Globus pallidus (tissue), 1 donor: ENCODE data around the gene ANGPTL2.
"Not testable (repeated sequence)": the region's sequence is repeated elsewhere in the genome, so short reads cannot be mapped to it uniquely, and the experiment has no call there.

Experiments
- DNase-seq: peaks from one replicate; pipeline ENCODE4 v3.0.0-alpha.2; 2015; ENCODE audit warnings: low spot score

Gene ANGPTL2, protein sequence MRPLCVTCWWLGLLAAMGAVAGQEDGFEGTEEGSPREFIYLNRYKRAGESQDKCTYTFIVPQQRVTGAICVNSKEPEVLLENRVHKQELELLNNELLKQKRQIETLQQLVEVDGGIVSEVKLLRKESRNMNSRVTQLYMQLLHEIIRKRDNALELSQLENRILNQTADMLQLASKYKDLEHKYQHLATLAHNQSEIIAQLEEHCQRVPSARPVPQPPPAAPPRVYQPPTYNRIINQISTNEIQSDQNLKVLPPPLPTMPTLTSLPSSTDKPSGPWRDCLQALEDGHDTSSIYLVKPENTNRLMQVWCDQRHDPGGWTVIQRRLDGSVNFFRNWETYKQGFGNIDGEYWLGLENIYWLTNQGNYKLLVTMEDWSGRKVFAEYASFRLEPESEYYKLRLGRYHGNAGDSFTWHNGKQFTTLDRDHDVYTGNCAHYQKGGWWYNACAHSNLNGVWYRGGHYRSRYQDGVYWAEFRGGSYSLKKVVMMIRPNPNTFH

DNA sequence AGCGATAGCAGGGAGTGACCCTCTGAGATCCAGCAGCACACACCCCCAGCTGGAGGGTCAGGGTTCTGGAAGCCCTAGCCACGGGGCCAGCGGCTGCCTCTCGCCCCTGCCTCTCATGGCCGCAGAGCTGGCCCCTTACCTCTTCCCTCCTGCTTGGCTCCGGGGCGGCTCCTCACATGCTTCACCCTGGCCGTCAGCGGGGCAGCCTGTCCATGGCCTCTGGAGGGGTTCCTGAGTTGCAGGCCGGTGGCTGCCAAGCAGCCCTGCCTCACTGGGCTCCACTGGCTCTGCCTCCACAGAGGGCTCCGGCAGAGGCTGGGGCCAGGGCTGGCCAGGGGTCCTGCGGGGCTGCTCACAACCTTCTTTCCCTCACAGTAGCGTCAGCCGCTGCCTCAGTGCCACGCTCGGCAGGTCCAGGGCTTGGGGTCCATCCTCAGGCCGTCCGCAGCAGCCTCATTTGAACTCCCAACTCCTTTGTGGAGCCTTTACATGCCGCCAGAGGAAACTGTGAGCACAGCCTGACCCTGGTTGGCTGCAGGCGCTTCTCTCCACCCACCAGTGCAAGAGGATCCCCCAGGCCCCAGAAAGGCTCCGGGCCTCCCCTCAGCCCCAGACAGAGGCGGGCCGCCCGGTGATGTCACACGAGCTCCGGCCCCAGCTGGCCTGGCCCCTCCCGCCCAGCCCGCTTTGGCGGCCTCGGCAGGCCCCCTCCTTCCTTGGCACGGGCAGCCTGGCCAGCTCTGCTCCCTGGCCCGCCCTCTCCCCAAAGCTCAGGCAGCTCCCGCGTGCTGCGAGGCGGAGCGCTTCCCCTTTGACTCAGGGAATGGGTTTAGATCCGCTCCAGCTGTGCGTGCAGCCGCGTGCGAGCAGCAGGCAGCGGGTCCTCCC is at the start of gene ANGPTL2:
ANGPTL2 (minus strand) TSS at position 460 of the 888 bp plus-strand sequence. CDS start 13,904 bp downstream, outside the sequence.
- DNase-seq: peak; percentile 98

DNA sequence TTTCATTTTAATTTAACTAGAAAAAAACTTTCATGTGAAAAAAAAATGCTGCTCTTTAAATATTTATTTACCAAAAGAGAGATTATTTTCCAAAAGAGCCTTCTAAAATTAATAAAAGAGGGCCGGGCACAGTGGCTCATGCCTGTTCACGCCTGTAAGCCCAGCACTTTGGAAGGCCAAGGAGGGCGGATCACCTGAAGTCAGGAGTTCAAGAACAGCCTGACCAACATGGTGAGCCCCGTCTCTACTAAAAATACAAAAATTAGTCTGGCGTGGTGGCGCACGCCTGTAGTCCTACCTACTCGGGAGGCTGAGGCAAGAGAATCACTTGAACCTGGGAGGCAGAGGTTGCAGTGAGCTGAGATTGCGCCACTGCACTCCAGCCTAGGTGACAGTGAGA is 48.9 kb upstream of the ANGPTL2 start:
- DNase-seq: not testable (repeated sequence)

DNA sequence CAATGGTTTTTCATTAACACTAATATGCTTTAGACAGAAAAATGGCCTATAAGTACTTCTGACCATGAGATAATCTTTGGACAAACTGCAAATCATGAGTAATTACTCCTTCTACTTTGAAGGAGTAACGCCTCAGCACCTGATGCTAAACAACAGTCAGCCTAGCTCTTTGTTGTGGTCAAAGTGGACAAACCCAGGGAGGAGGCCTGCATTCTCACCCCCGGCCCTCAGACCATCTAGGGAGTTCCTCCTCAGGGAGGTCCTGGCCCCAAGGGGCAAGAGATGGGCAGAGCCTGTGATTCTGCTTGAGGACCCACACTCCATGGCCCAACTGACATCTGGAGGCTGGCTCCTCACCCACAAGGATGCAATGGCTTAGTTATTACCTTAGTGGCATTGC is 48.2 kb upstream of the ANGPTL2 start:
- DNase-seq: no peak

DNA sequence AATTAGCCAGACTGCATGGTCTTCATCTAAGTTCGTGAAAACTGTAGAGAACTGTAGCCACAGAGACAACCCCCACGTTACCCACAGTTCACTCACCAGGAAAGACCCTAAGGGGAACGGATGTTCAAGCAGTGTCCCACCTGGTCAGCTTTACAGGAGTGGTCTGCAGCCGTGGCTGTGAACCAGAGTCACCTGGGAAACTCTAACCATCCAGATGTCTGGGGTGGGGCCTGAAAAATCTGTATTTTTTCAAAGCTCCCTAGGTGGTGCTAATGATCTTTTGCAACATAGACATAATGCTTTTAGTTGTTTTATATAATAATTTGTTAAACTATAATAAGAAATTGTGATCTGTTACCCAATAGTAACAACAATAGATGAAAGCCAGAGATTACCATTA is 47.7 kb upstream of the ANGPTL2 start:
- DNase-seq: no peak

DNA sequence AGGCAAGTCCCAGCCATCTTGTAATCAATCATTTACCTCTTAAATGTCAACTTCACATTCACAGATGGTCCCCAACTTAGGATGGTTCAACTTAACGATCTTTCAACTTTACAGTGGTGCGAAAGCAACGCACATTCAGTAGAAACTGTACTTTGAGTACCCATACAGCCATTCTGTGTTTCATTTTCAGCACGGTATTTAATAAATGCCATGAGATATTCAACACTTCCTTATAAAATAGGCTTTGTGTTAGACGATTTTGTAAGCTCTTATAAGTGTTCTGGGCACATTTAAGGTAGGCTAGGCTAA is 47.1 kb upstream of the ANGPTL2 start:
- no peak for DNase-seq

DNA sequence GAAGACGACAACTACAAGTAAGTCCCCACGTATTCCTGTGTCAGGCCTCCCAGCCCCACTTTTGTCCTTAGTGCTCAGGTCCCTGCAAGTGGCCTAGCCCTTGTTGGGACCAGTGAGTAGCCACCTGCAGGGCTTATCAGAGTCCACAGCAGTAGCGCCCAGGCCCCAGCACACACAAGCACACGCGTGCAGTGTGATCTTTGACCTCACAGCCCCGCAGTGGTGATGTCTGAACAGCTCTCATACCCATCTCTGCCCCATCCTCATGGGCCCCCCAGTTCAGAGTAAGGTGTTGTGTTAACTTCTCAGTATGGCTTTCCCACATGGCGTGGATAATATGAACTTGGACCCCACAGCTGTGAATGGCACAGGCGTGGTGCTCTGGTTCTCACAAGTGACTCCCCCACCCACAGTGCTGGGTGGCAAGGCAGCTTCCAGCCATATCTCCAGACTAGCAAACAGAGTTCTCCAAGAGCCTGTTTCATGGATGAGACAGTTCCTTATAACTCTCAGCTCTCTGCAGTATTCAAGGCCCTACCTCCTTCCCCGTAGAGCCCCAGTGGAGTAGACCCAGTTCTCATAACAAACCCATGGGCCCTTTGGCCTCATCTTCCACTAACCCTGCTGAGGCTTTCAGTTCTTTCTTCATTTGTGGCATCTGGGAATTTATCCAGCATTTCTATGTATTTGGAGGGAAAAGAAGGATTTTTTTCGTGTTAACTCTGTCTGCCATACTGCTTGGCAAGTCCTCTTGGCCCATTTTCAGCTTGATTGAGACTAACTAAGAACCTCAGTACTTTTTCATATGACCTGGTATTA is 46.5 kb upstream of the ANGPTL2 start:
- DNase-seq: no peak

DNA sequence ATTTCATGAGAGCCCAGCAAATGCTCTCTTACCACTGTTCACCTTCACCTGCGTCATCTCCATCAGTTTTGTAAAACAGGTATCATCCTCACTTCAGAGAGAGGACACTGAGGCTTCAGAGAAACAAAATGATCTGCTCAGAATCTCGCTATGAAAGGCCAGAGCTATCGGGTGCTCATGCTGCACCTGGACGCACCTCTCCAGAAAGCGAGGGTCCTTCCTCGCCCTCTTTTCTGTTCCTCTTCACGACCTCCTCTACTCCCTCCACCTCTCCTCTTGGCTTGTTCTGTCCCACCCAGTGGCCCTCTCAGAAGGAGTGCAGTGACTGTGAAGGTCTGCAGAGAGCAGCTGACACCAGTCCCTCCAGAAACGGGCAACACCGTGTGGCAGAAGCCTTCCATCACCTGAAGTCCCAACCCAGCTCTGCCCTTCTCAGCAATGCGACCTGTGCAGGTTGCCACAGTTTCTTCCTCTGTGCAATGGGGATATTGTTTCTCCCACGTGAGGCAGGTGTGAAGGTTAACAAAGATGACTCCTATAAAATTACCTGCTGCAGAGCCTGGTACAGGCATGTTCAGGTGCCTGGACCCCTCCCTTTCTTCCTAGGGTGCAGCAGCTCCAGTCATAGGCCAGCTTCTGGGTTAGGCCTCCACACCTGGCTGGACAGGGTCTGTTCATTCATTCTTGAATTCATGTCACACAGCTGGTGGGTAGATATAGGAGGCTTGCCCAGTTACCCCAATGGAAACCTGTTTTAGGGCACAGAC is 45.3 kb upstream of the ANGPTL2 start:
- no peak for DNase-seq

DNA sequence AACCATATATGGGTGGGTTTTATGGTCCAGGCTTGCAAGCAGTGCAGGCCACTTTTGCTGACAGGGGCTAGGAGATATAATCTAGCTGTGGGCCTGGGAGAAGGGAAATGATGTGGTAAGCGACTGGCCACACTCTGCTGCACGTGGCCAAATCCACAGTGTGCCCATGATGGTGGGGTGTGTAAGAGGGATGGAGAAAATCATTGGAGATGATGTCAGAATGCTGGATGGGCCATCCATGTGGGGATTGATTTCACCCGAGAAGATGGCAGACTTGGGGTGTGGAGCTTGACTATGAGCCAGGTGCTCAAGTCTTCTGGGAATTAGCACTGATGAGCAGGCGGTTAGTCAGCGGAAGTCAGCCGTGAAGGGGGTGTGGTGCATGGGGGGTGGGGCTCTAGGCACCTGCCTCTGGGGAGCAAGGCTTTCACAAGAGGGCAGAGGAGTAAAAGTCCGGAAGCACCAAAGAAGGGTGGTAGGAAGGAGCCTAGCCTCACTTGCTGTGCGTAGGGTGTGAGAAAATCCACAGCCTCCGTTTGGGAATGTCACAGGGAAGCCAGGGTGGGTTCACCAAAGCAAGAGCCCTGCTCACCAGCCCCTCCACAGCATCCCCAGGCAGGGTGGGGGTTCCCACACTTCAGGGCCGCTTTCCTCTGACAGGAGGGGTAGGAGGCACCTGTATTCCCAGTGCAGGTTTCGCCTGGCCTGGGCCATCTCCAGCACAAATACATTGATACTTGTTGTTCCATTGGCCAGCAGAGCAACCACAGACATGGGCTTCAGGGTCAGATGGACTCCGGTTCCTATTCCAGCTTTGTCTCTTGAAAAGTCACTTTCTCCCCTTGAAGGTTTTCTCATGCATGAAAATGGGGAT is 44.5 kb upstream of the ANGPTL2 start:
- no peak for DNase-seq

DNA sequence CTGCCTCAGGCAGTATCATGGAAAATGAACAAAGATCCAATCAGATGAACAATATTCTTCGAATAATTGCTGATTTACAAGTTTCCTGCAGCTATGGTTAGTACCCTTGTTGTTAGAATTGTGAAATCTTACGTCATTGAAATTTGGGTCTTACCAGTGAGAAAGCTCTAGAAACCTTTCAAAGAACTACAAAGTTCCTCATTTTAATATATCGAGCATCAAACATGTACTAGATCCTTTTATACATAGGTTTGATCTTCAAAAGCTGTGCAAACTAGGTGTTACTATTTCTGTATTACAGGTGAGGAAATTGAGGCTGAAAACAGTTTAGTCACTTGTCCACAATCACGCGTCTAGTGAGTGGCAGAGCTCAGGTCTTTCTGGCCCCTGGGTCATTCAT is 43.7 kb upstream of the ANGPTL2 start:
- DNase-seq: no peak

DNA sequence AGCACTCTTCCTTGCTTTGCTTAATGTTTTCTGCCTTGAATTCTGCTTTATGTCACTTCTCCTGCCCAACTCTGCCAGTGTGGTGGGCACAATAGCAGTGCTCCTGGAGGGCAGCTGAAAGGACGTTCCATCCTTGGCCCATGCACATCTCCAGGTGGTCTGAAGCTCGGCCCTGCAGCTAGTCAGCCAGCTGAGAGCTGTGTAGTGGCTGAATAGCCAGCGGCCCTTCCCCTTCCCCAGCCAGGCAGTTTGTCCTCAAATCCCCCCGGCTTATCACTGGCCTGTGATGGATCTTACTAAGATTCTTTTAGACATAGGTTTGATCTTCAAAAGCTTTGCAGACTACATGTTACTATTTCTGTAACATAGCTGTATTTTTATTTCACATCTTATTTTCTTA is 42.7 kb upstream of the ANGPTL2 start:
- no peak for DNase-seq

DNA sequence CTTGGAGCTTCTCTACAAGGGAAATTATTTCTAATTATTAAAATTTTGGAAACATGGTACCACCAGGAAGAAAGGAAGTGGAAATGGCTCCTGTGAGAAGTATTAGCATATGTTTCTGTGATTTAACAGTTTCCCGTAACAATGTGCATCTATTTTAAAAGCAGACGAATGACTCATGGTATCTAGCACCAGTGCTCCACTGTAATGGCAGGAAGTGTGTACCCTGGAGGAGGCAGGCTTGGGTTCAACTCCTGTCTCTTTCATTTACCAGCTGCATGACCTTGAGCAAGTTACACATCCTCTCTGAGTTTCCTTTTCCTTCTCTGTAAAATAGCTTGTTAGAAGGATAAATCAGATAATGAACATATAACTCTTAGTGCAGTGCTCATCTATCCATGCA is 41.0 kb upstream of the ANGPTL2 start:
- no peak for DNase-seq

DNA sequence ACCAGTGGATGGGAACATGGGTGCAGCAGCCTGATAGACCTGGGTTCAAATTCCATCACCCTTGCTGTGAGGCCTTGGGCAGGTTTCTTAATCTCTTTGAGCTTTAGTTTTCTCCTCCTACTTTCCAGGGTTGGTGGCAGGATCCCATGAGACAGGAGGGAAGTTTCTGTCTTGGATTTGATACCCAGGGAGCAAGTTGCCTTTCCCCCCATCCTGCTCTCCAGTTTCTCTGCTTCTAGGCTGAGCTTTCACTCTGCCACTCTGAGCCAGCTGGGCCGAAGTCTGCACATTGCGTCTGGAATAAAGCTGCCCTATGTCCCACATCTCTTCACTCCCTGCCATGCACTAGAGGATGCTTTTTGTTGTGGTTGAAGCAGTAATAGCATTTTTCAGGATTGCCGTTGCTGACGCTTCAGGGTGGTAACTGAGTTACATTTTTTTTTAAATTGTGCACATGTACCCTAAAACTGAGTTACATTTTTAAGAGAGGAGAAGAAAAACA is 40.5 kb upstream of the ANGPTL2 start:
- peak; percentile 73 for DNase-seq

DNA sequence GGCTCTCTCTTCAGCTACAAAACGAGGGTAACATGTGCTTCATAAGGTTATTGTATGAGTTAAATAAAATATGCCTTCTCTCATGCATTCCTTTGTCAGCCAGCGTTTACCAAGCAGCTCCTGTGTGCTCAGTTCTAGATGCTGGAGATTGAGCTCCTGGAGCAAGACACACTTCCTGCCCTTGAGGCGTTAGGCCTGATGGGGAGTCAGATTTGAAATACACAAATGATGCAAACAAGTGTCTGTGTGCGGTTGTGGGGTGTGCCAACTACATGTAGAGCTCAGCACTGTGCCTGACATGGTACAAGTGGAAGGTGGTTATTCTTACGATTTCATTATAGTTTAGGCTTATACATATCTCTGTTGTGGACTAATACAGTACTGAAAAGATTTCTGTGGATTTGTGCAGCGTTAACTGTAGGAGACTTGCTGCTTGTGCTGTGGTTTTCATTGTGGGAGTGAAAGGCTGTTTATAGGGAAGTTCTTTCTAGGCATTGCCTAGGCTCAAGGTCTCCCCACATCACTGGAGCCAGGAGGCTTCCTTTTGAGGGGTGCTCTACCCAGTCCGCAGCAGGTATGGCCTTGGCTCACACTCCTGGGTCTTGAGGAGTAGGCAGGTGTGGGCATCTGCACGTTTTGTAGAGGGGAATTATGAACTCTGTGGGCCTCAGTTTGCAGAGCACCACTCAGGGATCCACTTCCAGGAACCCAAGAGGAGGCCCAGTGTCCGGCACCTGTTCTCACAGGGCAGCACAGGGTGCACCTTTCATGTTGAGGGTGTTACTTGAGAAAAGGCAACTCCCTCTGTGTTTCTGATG is 39.8 kb upstream of the ANGPTL2 start:
- DNase-seq: no peak

DNA sequence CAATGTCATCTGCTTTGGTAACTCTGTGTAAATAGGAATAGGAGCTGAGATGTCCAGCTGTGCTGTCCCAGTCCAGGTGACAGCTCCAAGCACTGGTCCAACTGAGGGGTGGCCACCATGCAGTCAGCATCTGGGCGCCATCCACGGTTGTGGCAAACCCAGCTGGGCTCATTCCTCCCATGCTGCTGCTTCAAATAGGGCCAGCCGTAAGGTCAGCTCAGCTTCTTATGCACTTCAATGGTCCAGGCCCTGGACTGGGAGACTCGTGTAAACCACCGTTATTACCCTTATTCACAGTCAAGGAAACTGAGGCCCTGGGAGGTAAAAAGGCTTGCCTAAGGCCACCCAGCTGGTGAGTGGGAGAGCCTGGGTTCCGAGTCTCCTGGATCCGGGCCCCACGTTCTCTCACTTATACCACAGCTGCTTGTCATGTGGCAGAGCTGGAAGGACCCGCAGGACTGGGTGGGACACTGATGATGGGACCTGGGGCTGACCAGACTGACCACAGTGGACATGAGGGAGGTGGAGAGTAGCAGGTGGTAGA is 38.7 kb upstream of the ANGPTL2 start:
- no peak for DNase-seq

DNA sequence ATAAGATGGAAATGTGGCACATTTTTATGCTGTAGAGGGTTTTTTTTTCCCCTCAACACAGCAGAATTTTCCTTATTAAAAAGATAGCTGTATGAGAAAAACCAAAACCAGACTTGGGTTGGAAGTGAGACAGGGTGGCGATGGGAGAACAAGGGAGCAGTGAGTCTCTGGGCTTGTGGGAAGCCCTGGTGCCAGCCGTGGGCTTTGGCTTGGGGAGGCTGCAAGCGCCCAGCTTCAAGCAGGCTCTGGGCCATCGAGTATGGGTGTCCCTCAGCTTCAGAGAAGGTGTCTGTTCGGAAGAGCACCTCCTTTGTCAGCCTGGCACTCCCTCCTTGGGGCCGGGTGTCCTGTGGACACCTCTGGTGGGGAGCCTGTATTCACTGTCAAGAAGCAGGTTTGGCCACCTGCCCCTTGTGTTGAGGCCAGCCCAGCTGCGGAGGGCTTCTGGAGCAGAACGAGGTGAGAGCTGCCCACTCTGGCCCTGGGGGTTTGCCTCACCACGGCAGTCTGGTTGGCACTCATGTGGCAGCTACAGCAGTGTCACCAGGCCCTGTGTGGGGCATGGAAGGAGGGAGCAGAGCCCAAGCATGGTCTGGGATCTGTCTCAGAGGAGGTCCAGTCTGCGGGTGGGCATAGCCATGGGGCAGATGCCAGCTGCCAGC is 37.6 kb upstream of the ANGPTL2 start:
- DNase-seq: peak; percentile 60

DNA sequence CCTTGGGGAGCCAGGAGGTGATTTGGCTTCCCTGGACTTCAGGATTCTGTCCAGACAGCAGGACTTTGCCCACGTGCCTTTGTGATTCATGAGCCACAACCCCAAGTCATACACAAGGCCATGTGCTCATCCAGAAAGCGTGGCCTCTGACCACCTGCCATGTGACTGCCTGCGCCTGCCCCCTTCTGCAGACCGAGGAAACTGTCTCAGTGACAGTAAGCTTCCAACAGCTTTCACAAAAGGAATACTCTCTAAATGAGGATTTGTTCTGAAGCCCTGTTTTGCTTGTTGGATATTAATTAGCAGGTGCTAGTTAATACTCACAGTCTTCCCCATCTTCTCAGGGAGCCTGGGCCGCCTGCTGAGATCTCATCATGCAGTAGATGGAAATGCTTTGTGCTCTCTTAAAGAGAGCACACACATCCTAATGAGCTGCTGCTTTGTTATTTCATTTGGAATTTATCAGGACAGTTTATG is 36.9 kb upstream of the ANGPTL2 start:
- peak; percentile 81 for DNase-seq

DNA sequence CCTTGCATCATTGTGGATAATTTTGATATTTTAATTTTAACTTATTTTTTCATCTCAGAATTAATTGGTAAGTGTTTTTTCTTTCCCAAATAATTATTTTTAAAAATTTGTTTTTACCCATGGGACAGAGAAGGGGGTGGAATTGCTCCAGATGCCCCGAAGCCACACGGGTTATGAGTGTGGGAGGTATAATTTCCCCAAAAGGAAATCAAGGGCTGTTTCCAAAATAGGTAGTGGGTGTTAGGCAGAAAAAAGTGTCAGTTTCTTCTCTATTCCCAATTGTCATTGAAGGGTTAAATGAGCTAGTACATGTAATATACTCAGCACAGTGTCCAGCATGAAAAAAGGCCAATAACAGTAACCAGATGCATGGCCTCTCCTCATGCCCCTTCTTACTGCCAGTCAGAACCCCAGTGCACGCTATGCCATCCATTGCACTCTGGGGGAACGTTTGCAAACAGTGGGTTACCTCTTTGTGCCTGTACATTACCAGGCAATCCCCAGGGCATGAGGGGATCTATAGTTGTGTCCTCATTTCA is 36.4 kb upstream of the ANGPTL2 start:
- no peak for DNase-seq

DNA sequence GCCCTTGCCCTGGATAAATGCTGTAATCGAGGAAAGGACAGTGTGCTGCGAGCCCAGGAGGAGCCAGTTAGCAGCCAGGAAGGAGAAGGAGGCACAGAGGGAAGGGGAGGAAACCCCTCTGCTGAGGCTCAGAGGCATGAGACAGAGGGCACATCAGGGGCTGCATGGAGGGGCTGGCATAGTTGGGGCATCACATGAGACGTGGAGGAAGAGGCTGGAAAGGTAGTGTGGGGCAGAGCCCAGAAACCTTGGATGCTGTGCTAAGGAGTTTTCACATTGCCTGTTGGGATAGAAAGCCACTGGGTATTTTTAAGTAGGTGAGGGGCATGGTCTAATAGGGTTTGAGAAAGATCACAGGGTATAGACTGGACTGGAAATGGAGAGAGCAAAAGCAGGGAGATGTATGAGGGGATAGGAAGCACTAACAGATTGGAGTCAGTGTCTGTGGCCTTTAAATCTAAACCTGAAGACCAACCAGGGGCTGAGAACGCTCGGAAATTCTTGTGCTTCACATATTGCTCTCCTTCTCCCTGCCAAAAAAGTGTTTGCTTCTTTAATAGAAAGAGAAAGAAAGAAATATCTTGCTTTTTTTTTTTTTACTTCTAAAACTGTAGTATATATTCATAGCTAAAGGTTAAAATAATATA is 33.0 kb upstream of the ANGPTL2 start:
- DNase-seq: no peak
